Inferior parietal cortex (tissue), 1 donor: ENCODE measurements around the gene CACNA1C.

Experiments used
- DNase-seq: peaks from one replicate; pipeline ENCODE4 v3.0.0-alpha.2; 2016; ENCODE audit errors: extremely low spot score

Gene CACNA1C

DNA sequence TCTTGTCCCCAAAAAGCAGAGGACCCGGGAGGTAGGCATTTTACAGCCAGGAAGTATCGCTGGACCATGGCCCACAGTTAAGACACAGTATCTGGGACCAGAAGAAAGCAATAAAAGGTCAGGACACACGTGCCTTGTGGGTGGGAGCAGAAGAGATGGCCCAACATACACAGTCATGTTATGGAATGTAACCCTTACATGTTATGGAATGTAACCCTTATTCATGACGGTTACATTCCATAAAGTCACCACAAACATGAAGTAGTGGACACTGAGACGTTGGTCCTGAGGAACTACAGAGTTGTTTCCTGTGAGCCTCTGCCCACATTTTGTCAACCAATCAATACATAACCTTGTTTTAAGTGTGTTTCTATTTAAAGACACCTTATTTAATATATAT is 456.4 kb downstream of the CACNA1C start:
- DNase-seq: no peak

GRCh38 chr12:2510045-2510444 is 457.3 kb downstream of the CACNA1C start:
- DNase-seq: no peak

DNA sequence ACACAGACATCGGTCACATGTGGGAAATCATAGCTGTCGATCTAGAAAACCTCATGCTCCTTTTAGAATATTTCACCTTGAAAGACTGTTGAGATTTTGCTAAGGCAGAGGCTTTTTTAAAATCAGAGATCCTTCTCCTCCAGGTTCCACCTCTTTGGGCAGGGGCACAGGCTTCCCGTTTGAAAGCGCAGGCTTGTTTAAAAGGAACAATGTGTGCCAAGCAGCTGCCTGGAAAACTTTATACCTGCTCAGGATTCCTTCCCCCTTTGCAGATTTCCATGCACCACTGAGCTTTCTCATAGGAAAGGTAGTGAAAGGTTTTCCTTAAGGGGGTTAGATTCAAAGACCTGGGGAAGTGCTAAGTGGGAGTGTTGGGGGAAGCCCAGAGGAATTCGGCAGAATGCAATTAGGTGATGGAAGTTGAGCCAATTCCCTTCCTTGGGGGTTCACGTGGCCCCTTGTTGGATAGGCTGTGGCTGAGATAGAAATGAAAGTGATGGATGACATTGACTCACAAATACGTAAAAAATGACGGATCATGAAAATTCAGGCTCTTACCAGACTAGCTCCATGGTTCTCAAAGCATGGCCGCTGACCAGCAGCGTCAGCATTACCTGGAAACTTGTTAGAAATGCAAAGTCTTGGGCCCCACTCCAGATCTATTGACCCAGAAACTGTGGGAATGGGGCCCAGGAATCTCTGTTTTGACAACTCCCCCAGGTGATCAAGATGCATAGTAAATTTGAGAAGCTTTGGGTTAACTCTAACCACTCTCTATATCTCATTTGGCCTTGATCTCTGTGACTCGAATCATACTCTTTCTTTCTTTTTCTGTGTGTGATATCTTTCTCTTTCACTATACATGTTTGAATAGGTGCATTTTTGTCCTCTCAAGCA is 460.6 kb downstream of the CACNA1C start:
- DNase-seq: no peak

- DNase-seq: no peak
Measured at GRCh38 chr12:2514038-2514340, 461.2 kb downstream of the CACNA1C start.

DNA sequence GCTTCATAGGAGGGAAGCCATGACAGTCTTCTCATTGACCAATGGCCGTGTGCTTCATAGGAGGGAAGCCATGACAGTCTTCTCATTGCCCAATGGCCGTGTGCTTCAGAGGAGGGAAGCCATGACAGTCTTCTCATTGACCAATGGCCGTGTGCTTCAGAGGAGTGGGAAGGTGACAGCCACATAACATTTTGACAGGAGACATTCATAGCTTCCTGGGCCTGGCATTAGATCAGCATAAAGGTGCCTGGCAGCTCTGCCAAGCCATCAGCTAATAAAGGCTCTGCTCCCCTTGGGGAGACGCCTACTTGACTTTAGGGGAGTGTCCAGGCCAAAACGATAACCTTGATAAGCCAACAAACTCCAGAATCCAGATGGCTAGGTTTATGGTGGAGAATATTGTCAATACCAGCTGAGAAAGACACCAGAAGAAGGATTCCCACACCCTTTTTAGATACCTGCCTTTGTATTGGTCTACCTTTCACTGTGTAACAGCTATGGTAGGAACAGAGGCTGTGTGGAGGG is 468.0 kb downstream of the CACNA1C start:
- DNase-seq: no peak

- DNase-seq: no peak
Measured at GRCh38 chr12:2523317-2523716, 470.5 kb downstream of the CACNA1C start.

GRCh38 chr12:2523844-2524243 is 471.1 kb downstream of the CACNA1C start:
- no peak for DNase-seq

- DNase-seq: no peak
Measured at GRCh38 chr12:2526371-2526770, 473.6 kb downstream of the CACNA1C start.

DNA sequence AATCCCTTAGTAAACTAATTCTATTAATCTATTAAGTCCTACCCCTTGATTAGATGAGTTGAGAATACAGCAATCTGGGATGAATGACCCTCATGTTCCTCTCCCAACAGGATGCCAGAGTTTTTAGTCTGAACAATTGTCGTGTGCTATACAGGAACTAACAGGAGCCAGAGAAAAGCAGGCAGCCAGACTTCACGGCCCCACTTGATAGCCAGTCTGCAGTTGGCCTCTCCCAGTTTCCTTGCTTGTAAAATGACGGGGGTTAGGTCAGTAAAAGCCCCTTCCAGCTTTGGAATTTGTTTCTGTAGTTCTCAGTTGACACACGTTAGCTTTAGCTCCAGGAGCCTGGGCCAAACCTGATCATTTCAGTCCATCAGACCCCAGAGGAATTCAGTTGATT is 475.2 kb downstream of the CACNA1C start:
- no peak for DNase-seq

DNA sequence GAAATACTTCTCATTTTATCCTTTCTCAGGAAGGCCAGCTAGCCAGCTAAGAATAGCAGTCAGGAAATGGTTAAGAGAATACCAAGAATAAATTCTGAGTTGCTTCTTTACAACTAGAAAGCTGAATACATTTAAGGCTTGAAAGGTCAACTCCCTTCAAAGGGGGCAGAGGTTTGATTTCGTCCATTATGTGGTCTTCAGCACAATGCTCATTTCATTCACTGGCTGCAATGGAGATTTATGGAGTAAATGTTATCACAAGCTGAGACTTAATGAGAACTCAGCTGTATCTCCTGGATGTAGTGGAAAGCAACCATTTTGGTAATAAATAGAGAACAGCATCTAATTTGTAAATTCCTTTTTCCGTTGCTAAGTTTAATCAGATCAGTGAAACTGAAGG is 477.0 kb downstream of the CACNA1C start:
- no peak for DNase-seq

DNA sequence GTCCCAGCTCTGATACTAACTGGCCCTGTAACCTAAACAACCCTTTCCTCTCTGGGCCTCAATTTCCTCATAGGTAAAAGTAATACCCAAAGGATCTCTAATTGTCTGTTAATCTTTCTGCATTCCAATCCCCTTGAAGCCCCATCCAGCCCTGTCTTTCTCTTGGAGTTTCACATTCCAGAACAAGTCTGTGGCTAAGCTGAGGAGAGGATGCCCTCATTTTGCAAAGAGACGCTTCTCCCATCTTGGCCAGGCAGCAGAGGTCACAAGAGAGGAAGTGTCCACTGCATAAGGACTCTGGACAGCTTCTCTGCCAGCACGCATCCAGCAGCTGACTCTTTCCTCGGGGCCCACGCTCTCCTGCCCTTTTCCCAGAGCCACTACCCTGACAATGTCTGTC is 478.6 kb downstream of the CACNA1C start:
- DNase-seq: no peak

GRCh38 chr12:2533036-2533435 is 480.2 kb downstream of the CACNA1C start:
- DNase-seq: no peak

- no peak for DNase-seq
Measured at GRCh38 chr12:2535583-2536204, 482.9 kb downstream of the CACNA1C start.

DNA sequence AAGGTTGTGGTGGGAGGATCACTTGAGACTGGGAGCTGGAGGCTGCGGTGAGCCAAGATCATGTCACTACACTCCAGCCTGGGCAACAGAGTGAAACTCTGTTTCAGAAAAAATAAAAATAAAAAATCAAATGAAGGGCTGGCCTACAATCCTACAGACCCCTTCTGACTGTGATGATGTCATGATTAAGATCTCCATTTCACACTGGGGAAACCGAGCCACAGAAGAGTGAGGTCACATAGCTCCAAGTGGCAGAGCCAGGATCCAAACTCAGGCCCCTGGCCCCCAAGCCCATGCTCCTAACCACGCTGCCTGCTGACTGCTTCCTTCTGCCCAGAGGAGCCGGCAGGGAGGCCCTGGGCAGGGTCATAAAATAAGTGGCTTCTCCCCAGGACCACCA is 483.9 kb downstream of the CACNA1C start:
- no peak for DNase-seq

DNA sequence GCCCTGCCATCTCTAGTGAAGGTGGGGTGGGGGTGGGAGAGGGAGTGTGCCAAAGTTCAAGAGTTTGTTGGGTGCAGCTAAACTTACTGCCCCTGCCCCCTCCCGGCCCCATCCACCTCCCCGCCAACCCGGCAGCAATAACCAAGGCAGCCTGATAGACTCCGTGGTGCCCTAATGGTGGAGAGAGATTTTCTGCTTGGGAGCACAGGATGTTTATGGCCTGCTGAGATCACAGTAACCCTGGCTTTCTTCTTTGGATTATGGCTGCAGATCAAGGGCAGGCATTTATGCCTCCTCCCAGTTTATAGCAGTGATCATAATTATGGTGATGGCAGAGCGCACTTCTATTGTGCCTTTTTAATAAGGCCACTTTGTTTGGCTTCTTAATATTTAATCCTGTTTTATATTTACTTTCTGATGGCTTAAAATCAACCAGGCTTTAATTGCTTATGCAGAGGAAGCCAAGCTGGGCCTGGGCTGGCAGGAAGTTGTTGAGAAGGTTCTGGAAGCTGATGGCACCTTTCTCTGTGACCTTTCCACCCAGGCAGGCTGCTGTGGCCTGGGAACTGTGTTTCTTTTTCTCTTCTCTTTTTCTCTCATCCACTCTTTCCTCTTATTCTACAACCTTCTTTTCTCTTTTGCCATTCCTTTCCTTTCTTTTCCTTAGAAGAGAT is 485.2 kb downstream of the CACNA1C start:
- no peak for DNase-seq

DNA sequence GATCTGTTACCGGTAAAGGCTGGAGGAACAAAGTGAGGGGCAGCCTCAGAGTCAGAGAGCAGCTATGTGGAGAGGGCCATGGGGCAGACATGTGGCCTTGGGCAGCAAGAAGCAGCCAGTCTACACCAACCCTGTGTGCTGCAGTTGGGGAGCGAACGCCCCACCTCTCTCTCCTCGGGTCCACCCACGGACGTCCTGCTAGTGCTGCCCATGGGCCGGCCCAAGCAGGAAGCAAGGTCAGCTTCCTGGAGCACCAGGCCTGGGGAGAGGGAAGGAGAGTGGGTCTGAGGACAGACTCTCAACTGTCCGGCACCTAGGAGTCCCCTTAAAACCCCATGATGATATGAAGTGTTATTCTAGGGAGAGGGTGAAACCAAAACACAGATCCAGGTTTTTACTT is 487.2 kb downstream of the CACNA1C start:
- DNase-seq: no peak

- DNase-seq: no peak
Measured at GRCh38 chr12:2540535-2540941, 487.8 kb downstream of the CACNA1C start.

DNA sequence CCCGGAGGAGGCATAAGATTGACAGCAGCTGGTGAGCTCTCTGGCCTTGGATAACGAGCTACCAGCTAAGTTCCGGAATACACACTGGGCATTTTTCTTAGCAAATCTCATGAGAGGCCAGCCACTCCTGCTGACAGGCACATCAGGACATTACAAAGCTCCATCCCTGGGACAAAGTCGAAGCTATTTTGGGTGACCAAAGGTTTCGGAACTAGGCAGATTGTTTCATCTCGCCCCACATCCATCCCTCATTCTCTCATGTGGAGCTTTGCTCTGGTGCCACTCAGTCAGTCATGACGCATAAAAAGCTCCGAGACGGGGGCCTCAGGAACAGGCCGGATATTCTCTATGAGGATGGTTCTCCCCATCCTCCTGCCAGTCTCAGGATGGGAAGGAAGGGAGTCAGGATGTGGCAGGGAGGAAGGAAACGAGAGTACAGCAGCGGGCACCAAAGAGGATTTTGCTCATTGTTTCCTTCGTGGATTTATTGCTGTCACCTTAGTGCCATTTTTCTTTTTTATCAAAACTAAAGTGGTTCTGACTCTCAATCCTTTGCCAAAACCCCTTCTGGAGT is 488.9 kb downstream of the CACNA1C start:
- DNase-seq: no peak

DNA sequence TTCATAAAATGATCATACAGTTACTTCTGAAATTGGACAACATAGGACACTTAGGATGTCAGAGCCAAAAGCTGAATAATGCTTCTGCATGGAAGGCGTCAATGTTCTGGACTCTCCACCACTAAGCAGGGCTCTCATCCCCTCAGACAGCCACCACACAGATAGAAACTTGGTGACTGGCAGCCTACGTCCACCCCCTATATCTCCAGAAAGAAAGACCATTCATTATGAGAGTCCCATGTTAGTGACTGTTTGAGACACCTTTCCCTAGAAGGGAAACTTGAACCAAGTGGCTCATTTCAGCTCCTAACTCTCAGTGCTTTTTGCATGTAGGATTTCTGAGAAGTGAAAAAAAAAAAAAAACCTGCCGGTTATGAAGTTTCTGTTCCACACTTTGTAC is 491.0 kb downstream of the CACNA1C start:
- no peak for DNase-seq

DNA sequence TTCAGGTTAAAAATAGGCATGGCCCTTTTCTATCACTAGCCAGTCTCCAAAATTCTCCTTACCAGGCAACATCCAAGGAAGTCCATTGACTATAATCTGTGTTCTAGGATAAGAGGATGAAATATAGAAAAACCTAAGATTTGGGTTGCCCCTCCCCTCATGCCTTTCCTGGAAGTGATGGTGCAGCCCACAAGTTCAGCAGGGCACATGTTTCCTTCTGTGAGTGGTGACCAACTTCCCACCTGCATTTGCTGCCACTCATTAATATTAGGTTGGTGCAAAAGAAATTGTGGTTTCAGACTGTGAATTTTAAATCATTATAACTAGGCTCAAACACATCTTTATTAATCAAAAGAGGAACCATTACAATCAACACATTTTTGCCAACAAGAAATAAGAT is 491.4 kb downstream of the CACNA1C start:
- no peak for DNase-seq

GRCh38 chr12:2547273-2548044 is 494.7 kb downstream of the CACNA1C start:
- DNase-seq: no peak

GRCh38 chr12:2548081-2548480 is 495.3 kb downstream of the CACNA1C start:
- DNase-seq: no peak
